NCI-H446 treated with DMSO at 0.1 percent for 48 hours (cell line): ENCODE data around the gene TIPARP.
"Not testable (repeated sequence)": the region's sequence is repeated elsewhere in the genome, so short reads cannot be mapped to it uniquely, and the experiment has no call there.

Source experiments
- DNase-seq: peaks from one replicate; lab custom pipeline; 2025; lab: John Stamatoyannopoulos, UW

The TIPARP gene

GRCh38 chr3:156648086-156648485 is 26.3 kb upstream of the TIPARP start:
- DNase-seq, result no peak

- DNase-seq, result no peak
Observed at GRCh38 chr3:156649681-156650080, 24.7 kb upstream of the TIPARP start.

GRCh38 chr3:156652661-156653060 is 21.7 kb upstream of the TIPARP start:
- DNase-seq, result not testable (repeated sequence)

- DNase-seq, result no peak
Observed at GRCh38 chr3:156654834-156655233, 19.6 kb upstream of the TIPARP start.

- no peak for DNase-seq
Observed at GRCh38 chr3:156655819-156656550, 18.4 kb upstream of the TIPARP start.

- DNase-seq, result no peak
Observed at GRCh38 chr3:156657440-156657839, 16.9 kb upstream of the TIPARP start.

- no peak for DNase-seq
Observed at GRCh38 chr3:156657862-156658731, 16.3 kb upstream of the TIPARP start.

GRCh38 chr3:156658732-156659090 is 15.7 kb upstream of the TIPARP start:
- no peak for DNase-seq

GRCh38 chr3:156659260-156659659 is 15.1 kb upstream of the TIPARP start:
- DNase-seq, result no peak

- DNase-seq, result no peak
Observed at GRCh38 chr3:156661155-156661554, 13.2 kb upstream of the TIPARP start.

GRCh38 chr3:156664011-156664830 is 10.2 kb upstream of the TIPARP start:
- no peak for DNase-seq

GRCh38 chr3:156664831-156665178 is 9.6 kb upstream of the TIPARP start:
- DNase-seq, result no peak

GRCh38 chr3:156665291-156665690 is 9.1 kb upstream of the TIPARP start:
- no peak for DNase-seq

GRCh38 chr3:156666073-156666472 is 8.3 kb upstream of the TIPARP start:
- DNase-seq, result no peak

GRCh38 chr3:156668073-156668763 is 6.2 kb upstream of the TIPARP start:
- DNase-seq, result no peak

- no peak for DNase-seq
Observed at GRCh38 chr3:156670077-156670476, 4.3 kb upstream of the TIPARP start.

GRCh38 chr3:156670652-156671051 is 3.7 kb upstream of the TIPARP start:
- no peak for DNase-seq

- no peak for DNase-seq
Observed at GRCh38 chr3:156673732-156674045, 701 bp upstream of the TIPARP start.

GRCh38 chr3:156674911-156675829 is 780 bp downstream of the TIPARP start:
- no peak for DNase-seq

GRCh38 chr3:156675830-156676767 is 1.7 kb downstream of the TIPARP start:
- peak; percentile 82 for DNase-seq
